Activated CD4-positive, alpha-beta T cell treated with anti-CD3 and anti-CD28 coated beads for 36 hours (primary cell): Measurements from ENCODE around the gene MAP3K2. TPM values are rescaled to one million over a fixed set of nuclear protein-coding genes. Genes with fewer than 3 reads are reported as not detected.
A peak's percentile ranks its signal among the peaks of the same experiment; 100 is the strongest.

ENCODE experiments used
- ATAC-seq: fragments of 200-7000 bp; cut with Tn5 transposase; one replicate; pipeline ENCODE4 v1.10.0; 2021; ENCODE audit warnings: mild to moderate bottlenecking, moderate library complexity
- CTCF ChIA-PET: fragments of 350-600 bp; sonication (Branson Sonifier 250); formaldehyde crosslinking; loops from one replicate; lab custom pipeline; 2021; ENCODE audit warnings: antibody characterized with exemption; lab: Charles Lee
- POLR2A ChIA-PET: fragments of 350-600 bp; sonication (Branson Sonifier 250); formaldehyde crosslinking; loops from one replicate; lab custom pipeline; 2021; ENCODE audit warnings: antibody characterized with exemption, inconsistent platforms; lab: Charles Lee
- DNase-seq: peaks from one replicate; pipeline ENCODE4 v3.0.0-alpha.2; 2020
- H3K27ac Mint-ChIP-seq: one replicate; pipeline ENCODE4 v1.8.0; 2021; ENCODE audit warnings: mixed read lengths
- H3K27me3 Mint-ChIP-seq: one replicate; pipeline ENCODE4 v1.8.0; 2021; ENCODE audit warnings: mixed read lengths
- H3K36me3 Mint-ChIP-seq: one replicate; pipeline ENCODE4 v1.8.0; 2021; ENCODE audit warnings: low read depth, mixed read lengths
- H3K4me1 Mint-ChIP-seq: one replicate; pipeline ENCODE4 v1.8.0; 2021; ENCODE audit warnings: mixed read lengths
- H3K4me3 Mint-ChIP-seq: one replicate; pipeline ENCODE4 v1.8.0; 2021; ENCODE audit warnings: mild to moderate bottlenecking, moderate library complexity, mixed read lengths
- H3K9me3 Mint-ChIP-seq: one replicate; pipeline ENCODE4 v1.8.0; 2021; ENCODE audit warnings: low read depth, mixed read lengths
- intact Hi-C, 2 experiments: fragments of 100-400 bp; cut with DNase I in 1 of 2; cut with micrococcal nuclease in 1 of 2; formaldehyde crosslinking; loops; one replicate each; pipeline versions ENCODE4 v1.14.2 to v1.15.1; 2022 to 2024; cut with DNase I, micrococcal nuclease
- total RNA-seq, 2 experiments: library from RNA; stranded (reverse); gene quantifications; one replicate each; pipeline ENCODE4 v1.2.3, GENCODE V29; 2021

Gene MAP3K2
- total RNA-seq, 2 experiments from 2014 or later: 35.2 to 35.6 TPM

- CTCF ChIA-PET: no interaction called here
- POLR2A ChIA-PET: no interaction called here
- Mint-ChIP-seq H3K27ac (no peak overlapping the region), H3K36me3 (no peaks in the 10 kb centered on the region), H3K4me3 (no peak overlapping the region), H3K9me3 (no peaks in the 10 kb centered on the region), H3K4me1 (peaks cover 20% of the 10 kb centered on the region), H3K27me3 (peaks cover 36% of the 10 kb centered on the region)
- DNase-seq (no peak), ATAC-seq (no peak)
- intact Hi-C loops: loop anchor here (5.0 to 10.0 kb wide), 2 partner anchors 222 to 754 kb away; no protein-coding TSS in a partner anchor
Measured at GRCh38 chr2:127419112-127419430, 31.3 kb upstream of the MAP3K2 start.

DNA sequence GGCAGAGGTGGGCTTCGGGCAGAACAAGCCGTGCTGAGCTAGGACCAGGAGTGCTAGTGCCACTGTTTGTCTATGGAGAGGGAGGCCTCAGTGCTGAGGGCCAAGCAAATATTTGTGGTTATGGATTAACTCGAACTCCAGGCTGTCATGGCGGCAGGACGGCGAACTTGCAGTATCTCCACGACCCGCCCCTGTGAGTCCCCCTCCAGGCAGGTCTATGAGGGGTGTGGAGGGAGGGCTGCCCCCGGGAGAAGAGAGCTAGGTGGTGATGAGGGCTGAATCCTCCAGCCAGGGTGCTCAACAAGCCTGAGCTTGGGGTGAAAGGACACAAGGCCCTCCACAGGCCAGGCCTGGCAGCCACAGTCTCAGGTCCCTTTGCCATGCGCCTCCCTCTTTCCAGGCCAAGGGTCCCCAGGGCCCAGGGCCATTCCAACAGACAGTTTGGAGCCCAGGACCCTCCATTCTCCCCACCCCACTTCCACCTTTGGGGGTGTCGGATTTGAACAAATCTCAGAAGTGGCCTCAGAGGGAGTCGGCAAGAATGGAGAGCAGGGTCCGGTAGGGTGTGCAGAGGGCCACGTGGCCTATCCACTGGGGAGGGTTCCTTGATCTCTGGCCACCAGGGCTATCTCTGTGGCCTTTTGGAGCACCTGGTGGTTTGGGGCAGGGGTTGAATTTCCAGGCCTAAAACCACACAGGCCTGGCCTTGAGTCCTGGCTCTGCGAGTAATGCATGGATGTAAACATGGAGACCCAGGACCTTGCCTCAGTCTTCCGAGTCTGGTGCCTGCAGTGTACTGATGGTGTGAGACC lies 30.7 kb upstream of the MAP3K2 start, which contains the start of gene PROC:
Gene PROC, plus strand, starts transcription at position 128 of the 812 bp plus-strand sequence. CDS start 1,516 bp downstream, outside the sequence.
- ATAC-seq: no peak
- ChIA-PET CTCF (no interaction called here), POLR2A (no interaction called here)
- peaks cover 20% of the 10 kb centered on the region for H3K4me1 Mint-ChIP-seq
- H3K9me3 Mint-ChIP-seq: no peaks in the 10 kb centered on the region
- DNase-seq: no peak
- no peak within 1 kb of the TSS for H3K4me3 Mint-ChIP-seq
- no peaks in the 10 kb centered on the region for H3K36me3 Mint-ChIP-seq
- peaks cover 33% of the 10 kb centered on the region for H3K27me3 Mint-ChIP-seq
- intact Hi-C loops: loop anchor here (5.0 to 10.0 kb wide), 2 partner anchors 221 to 754 kb away; no protein-coding TSS in a partner anchor
- no peak within 1 kb of the TSS for H3K27ac Mint-ChIP-seq

DNA sequence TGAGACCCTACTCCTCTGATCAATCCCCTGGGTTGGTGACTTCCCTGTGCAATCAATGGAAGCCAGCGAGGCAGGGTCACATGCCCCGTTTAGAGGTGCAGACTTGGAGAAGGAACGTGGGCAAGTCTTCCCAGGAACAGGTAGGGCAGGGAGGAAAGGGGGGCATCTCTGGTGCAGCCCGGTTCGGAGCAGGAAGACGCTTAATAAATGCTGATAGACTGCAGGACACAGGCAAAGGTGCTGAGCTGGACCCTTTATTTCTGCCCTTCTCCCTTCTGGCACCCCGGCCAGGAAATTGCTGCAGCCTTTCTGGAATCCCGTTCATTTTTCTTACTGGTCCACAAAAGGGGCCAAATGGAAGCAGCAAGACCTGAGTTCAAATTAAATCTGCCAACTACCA lies 29.6 kb upstream of the MAP3K2 start:
- ATAC-seq: no peak
- no peak for DNase-seq
- Mint-ChIP-seq H3K27me3 (peaks cover 29% of the 10 kb centered on the region), H3K9me3 (no peaks in the 10 kb centered on the region), H3K4me1 (peaks cover 18% of the 10 kb centered on the region), H3K4me3 (no peak overlapping the region), H3K36me3 (no peaks in the 10 kb centered on the region), H3K27ac (no peak overlapping the region)
- ChIA-PET POLR2A (no interaction called here), CTCF (interaction anchor here (0.7 to 2.7 kb wide), 2 partner anchors 29 to 62 kb away, joined by 4 to 19 read pairs; no protein-coding TSS in a partner anchor)
- intact Hi-C loops: loop anchor here (5.0 to 10.0 kb wide), 2 partner anchors 220 to 753 kb away; no protein-coding TSS in a partner anchor

DNA sequence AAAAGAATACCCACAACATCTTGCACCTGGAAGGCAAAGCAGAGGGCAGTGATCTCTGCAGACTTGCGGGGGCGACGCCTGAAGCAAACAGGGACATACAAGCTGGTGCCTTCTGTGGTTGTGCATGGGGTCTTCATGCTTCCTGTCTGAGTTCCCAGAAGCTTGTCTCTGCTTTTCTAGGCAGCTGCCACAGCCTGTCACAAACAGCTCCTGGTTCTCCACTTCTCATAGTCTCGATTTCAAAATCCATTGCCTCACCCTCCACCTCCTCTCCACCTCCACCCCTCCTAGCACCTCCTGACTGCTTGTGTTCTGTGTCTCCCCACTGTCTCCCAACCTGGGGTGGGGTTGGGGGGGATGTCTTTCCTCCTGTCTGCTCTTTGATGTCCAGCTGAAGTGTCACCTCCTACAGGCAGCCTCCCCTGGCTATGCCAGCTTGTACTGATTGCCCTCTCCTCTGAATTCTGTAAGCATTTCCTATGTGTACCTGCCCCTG lies 28.8 kb upstream of the MAP3K2 start:
- Mint-ChIP-seq H3K27me3 (peaks cover 23% of the 10 kb centered on the region), H3K9me3 (no peaks in the 10 kb centered on the region), H3K36me3 (no peaks in the 10 kb centered on the region), H3K4me3 (peak overlapping the region; percentile 62), H3K4me1 (peaks cover 24% of the 10 kb centered on the region), H3K27ac (no peak overlapping the region)
- intact Hi-C loops: loop anchor here (1.0 to 10.0 kb wide), 5 partner anchors 28 to 752 kb away; partner anchors contain the start of gene ERCC3 (in 1 of the 2)
- ATAC-seq (peak; percentile 10), DNase-seq (peak; percentile 28)
- POLR2A ChIA-PET: interaction anchor here (0.5 kb wide), 1 partner anchor 529 kb away, joined by 4 read pairs; no protein-coding TSS in a partner anchor
- CTCF ChIA-PET: interaction anchor here (0.5 to 2.7 kb wide), 18 partner anchors 10 to 220 kb away, joined by 3 to 19 read pairs (median 4); no protein-coding TSS in a partner anchor

- intact Hi-C loops: loop anchor here (1.0 to 10.0 kb wide), 5 partner anchors 28 to 751 kb away; partner anchors contain the start of gene ERCC3 (in 1 of the 2)
Measured at GRCh38 chr2:127415593-127416505, 28.1 kb upstream of the MAP3K2 start.

GRCh38 chr2:127414638-127415592 lies 27.1 kb upstream of the MAP3K2 start:
- POLR2A ChIA-PET: interaction anchor here (0.8 kb wide), 1 partner anchor 25 kb away, joined by 5 read pairs; no protein-coding TSS in a partner anchor
- CTCF ChIA-PET: interaction anchor here (0.6 to 2.7 kb wide), 24 partner anchors 10 to 270 kb away, joined by 3 to 19 read pairs (median 4); no protein-coding TSS in a partner anchor
- Mint-ChIP-seq H3K27me3 (peaks cover 14% of the 10 kb centered on the region), H3K27ac (no peak overlapping the region), H3K4me1 (peaks cover 39% of the 10 kb centered on the region), H3K36me3 (no peaks in the 10 kb centered on the region), H3K4me3 (no peak overlapping the region), H3K9me3 (no peaks in the 10 kb centered on the region)
- ATAC-seq: no peak
- no peak for DNase-seq
- intact Hi-C loops: loop anchor here (5.0 to 10.0 kb wide), 2 partner anchors 218 to 750 kb away; no protein-coding TSS in a partner anchor

More at GRCh38 chr2:127415593-127416505, 28.1 kb upstream of the MAP3K2 start:
- H3K4me3 Mint-ChIP-seq: peak overlapping the region; percentile 62
- ATAC-seq (peak; percentile 95), DNase-seq (peak; percentile 93)
- ChIA-PET POLR2A (interaction anchor here (0.5 kb wide), 1 partner anchor 529 kb away, joined by 4 read pairs; no protein-coding TSS in a partner anchor), CTCF (interaction anchor here (0.5 to 2.7 kb wide), 34 partner anchors 9 to 269 kb away, joined by 3 to 19 read pairs (median 3); no protein-coding TSS in a partner anchor)
- H3K27me3 Mint-ChIP-seq: peaks cover 19% of the 10 kb centered on the region
- H3K4me1 Mint-ChIP-seq: peaks cover 31% of the 10 kb centered on the region
- no peaks in the 10 kb centered on the region for H3K9me3 Mint-ChIP-seq
- no peaks in the 10 kb centered on the region for H3K36me3 Mint-ChIP-seq
- peak overlapping the region; percentile 56 for H3K27ac Mint-ChIP-seq

DNA sequence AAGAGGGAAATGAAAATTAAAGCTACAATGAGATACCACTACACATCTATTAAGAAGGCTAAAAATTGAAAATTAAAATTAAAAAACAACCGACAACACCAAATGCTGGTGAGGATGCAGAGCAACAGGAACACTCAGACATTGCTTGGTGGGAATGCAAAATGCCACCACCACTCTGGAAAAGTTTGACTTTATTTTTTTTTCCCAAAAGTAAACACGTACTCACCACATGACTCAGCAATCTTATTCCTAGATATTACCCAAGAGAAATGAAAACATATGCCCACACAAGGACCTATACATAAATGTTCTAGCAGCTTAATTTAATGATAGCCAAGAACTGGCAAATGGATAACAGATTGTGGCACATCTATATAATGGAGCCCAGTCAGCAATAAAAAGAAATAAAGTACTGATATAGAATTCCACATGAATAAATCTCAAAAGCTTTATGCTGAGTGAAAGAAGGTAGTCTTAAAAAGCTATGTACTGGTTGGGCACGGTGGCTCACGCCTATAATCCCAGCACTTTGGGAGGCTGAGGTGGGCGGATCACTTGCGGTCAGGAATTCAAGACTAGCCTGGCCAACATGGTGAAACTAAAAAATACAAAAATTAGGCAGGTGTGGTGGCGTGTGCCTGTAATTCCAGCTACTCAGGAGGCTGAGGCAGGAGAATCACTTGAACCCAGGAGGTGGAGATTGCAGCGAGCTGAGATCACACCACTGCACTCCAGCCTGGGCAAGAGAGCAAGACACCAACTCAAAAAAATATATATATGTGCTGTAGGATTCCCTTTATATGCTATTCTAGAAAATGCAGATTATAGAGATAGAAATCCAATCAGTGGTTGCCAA lies 26.2 kb upstream of the MAP3K2 start:
- ChIA-PET POLR2A (interaction anchor here (0.8 kb wide), 1 partner anchor 24 kb away, joined by 5 read pairs; no protein-coding TSS in a partner anchor), CTCF (interaction anchor here (1.1 to 1.7 kb wide), 4 partner anchors 14 to 120 kb away, joined by 3 to 9 read pairs (median 4); partner anchors contain the start of gene ERCC3)
- Mint-ChIP-seq H3K27ac (no peak overlapping the region), H3K4me1 (peaks cover 41% of the 10 kb centered on the region), H3K9me3 (no peaks in the 10 kb centered on the region), H3K36me3 (no peaks in the 10 kb centered on the region), H3K4me3 (no peak overlapping the region), H3K27me3 (peaks cover 14% of the 10 kb centered on the region)
- intact Hi-C loops: loop anchor here in 1 of 2 experiments (10.0 kb wide), 1 partner anchor 749 kb away; no protein-coding TSS in a partner anchor
- DNase-seq: no peak
- ATAC-seq: no peak

DNA sequence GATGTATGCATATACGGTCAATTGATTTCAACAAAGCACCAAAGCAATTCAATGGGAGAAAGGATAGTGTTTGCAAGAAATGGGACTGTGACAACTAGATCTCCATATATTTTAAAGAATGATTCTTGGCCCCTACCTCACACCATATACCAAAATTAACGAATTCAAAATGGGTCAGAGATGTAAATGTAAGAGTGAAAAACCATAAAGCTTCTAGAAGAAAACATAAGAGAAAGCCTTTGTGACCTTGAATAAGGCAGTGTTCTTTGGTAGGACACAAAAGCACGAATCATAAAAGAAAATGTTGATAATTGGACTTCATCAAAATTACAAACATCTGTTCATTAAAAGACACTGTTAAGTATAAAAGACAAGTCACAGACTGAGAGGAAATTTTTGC lies 25.4 kb upstream of the MAP3K2 start:
- POLR2A ChIA-PET: no interaction called here

More for the DNA sequence above, 25.4 kb upstream of the MAP3K2 start:
- intact Hi-C loops: loop anchor here in 1 of 2 experiments (10.0 kb wide), 1 partner anchor 748 kb away; no protein-coding TSS in a partner anchor
- H3K4me1 Mint-ChIP-seq: peaks cover 44% of the 10 kb centered on the region
- peaks cover 13% of the 10 kb centered on the region for H3K27me3 Mint-ChIP-seq
- ATAC-seq (no peak), DNase-seq (no peak)
- H3K27ac Mint-ChIP-seq: no peak overlapping the region
- CTCF ChIA-PET: interaction anchor here (1.1 to 1.2 kb wide), 3 partner anchors 14 to 120 kb away, joined by 3 read pairs; partner anchors contain the start of gene ERCC3
- H3K36me3 Mint-ChIP-seq: no peaks in the 10 kb centered on the region
- H3K4me3 Mint-ChIP-seq: no peak overlapping the region
- H3K9me3 Mint-ChIP-seq: no peaks in the 10 kb centered on the region
